Measurements from ENCODE around the gene R3HCC1L.

The R3HCC1L gene

GRCh38 chr10:98134431-98135221 lies at the start of gene R3HCC1L:
Gene R3HCC1L, plus strand, starts transcription at chr10:98134657. Its CDS starts 73,458 bp downstream, at chr10:98208115.
- peak; percentile 90 to 91 for DNase-seq

DNA sequence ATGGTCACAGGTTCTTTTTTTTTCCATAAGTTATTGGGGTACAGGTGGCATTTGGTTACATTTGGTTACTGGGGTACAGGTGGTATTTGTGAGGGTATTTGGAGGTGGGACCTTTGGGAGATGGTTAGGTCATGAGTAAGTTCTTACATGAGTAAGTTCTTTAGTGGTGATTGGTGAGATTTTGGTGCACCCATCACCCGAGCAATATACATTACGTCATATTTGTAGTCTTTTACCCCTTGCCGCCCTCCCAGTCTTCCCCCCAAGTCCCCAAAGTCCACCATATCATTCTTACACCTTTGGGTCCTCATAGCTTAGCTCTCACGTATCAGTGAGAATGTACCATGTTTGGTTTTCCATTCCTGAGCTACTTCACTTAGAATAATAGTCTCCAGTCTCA lies 49.2 kb upstream of the R3HCC1L start:
- no peak for DNase-seq

GRCh38 chr10:98086837-98087708 lies 47.4 kb upstream of the R3HCC1L start:
- DNase-seq, result no peak

DNA sequence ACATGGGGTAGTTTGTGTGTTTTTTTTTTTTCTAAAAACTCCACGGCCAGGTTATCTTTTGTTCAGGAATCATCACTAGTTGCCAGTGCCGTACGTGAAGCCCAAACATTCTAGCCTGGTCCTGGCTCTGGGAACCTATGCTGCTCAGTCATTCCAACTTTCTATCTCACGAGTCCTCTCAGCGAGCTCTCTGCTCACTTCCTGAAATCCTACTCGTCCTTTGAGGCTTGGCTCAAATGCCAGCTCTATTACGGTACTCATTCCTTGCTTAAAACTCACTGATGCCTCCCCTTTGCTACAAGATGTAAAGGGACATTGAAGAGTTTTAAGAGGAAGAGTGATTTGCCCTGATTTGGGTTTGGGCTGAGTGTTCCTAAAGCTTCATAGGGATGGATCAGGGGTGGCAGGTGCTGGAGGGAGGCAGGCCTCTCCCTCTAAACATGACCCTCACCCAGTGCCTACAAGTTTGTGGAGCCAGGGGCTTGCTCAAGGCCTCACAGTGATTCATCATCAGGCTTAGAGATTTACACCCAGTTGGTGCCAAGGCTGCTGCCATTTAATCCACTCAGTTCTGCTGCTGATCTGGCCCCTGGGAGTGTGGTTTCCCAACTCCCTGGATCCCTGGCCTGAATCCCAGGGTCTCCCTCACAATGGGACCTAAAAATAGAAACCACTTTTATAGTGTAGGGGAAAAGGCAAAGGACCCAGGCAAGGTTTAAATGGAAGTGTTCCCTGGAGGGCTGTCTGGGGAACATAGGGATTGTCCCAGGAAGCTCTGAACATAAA lies 46.1 kb upstream of the R3HCC1L start:
- DNase-seq, result no peak

GRCh38 chr10:98090822-98091221 lies 43.6 kb upstream of the R3HCC1L start:
- no peak for DNase-seq

DNA sequence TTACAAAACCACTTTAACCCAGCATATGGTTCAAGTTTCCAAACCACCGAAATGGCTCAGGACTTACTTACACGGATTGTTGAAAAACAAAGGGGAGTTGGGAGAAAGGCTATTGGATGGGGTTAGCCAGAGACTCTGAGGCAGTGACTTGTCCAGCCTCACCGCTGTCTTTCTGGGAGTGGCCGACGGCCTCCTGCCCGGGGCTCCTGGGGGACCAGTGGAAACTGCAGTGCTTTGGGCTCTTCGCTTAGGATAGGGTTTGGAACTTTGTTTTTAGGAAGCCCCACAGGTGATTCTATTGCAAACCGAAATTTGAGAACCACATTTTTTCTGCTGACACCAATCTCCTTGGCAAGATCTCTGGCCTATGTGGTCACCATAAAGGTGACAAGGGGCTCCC lies 38.1 kb upstream of the R3HCC1L start:
- DNase-seq, result no peak

DNA sequence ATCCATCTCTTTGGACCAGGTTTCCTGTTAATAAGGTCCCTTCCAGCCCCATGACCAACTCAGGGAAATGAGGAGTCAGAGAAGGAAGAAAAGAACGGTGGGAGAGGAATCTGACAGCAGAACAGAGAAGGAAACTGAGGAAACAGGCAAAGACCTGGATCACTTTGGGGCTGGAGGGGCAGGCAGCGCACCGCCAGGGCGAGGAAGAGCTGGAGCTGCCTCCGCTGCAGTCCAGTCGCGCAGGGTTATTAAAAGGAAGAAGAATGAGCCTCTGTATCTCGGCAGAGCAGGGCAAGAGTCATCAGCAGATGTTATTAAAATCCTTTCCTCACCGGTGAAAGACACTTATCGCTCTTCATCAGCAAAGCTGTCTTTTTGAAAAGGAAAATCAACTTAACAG lies 37.7 kb upstream of the R3HCC1L start:
- DNase-seq, result no peak

- DNase-seq, result no peak
These were observed 37.3 kb upstream of the R3HCC1L start for GRCh38 chr10:98097175-98097574.

- DNase-seq, result no peak
These were observed 36.8 kb upstream of the R3HCC1L start for GRCh38 chr10:98097616-98098015.

- no peak for DNase-seq
These were observed 36.2 kb upstream of the R3HCC1L start for GRCh38 chr10:98098247-98098646.

DNA sequence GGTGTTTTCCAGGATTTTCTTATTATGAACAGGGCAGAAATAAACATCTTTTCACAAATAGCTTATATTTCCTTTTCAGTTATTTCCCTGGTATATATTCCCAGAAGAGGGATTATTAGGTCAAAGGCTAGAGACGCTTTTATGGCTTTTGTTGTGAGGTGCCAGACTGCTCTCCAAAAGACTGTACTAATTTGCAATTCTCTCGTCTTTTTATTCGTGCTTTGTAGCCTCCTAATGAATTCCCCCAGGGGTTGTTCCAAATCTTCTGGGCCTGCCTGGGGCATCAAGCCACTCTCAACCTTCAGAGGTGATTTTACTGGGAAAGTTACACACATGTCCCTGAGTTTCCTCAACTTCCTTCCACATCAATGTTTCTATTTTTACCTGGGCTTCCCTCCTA lies 34.0 kb upstream of the R3HCC1L start:
- DNase-seq, result no peak

DNA sequence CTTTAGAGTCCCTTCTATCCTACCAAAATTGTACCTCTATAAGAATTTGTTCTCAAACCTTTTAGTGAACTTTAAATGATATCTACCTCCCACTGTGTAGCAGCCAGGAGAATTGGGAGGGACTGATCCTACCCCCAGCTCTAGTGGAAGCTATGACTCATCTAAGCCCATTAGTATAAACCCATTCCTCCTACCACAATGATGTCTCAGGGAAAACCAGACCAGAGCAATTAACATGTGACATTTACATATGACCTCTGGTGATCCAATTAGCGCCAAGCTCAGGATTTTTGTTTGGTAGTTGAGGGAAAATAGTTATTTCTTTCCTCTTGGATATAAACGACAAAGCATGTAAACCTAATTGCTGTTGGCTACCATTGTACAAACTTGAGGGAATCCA lies 33.1 kb upstream of the R3HCC1L start:
- no peak for DNase-seq

DNA sequence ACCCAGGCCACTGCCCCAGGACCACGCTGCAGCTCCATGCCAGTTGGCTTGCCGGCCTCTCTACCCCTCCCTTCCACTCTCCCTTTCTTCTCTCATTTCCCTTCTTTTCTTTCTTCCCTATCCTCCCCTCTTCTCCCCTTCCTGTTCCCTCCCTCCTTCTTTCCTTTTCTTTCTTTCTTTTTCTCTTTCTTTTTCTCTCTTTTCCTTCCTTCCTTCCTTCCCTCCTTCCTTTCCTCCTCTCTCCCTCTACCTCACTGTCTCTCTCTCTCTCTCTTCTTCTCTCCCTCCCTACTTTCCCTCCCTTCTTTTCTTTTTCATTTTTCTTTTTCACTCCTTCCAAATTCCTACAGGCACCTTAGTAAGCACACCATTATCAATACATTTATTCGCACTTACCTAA lies 30.3 kb upstream of the R3HCC1L start:
- no peak for DNase-seq

DNA sequence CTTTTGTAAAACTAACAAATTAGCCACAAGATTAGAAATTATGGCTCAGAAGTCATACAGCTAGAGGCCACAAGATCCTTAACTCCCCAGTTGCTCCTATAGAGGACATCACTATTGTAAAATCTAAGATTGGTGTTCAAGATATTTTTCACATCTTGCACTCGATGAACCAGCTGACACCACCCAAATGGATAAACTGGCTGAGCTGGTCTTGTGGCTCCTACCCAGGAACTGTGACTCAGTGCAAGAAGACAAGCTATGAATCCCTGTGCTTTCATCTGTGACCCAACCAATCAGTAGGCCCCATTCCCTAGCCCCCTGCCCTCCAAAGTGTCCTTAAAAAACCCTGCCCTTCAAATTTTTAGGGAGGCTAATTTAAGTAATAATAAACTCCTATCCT lies 27.9 kb upstream of the R3HCC1L start:
- DNase-seq, result no peak

DNA sequence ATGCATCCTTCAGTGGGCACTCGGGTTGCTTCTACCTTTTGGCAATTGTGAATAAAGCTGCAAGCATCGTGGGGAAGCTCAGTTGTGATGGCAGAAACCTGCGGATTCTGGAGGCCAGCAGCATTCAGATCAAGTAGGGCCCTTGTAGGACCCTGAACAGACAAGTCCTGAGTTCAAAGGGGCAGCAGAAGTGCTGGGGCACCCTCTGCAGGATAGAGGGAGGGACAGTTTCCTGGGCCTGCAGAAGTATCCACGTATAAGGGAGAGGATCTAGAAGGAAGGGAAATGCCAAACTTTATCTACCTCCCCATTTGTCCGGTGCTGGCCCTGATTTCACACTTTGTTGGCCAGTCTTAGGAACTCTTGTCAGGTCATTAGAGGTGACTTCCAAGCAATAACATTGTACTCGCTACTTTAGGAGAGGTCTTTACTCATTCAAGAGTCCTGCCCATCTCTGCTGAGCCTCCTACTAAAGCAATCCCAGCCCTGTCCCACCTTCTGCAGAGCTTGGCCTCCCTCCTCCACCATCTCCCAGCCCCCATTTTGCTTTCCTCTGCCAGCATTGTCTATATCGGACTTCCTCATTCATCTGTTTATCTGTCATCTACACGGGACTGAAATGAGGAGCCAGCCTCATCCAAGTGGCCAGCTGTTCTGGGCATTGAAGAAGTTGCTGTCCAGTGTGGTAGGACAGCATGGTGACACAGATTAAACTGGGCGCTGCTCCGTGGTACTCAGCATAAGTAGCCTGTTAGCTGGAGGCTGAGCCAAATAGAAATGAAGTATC lies 26.6 kb upstream of the R3HCC1L start:
- no peak for DNase-seq

GRCh38 chr10:98110356-98110755 lies 24.1 kb upstream of the R3HCC1L start:
- no peak for DNase-seq

DNA sequence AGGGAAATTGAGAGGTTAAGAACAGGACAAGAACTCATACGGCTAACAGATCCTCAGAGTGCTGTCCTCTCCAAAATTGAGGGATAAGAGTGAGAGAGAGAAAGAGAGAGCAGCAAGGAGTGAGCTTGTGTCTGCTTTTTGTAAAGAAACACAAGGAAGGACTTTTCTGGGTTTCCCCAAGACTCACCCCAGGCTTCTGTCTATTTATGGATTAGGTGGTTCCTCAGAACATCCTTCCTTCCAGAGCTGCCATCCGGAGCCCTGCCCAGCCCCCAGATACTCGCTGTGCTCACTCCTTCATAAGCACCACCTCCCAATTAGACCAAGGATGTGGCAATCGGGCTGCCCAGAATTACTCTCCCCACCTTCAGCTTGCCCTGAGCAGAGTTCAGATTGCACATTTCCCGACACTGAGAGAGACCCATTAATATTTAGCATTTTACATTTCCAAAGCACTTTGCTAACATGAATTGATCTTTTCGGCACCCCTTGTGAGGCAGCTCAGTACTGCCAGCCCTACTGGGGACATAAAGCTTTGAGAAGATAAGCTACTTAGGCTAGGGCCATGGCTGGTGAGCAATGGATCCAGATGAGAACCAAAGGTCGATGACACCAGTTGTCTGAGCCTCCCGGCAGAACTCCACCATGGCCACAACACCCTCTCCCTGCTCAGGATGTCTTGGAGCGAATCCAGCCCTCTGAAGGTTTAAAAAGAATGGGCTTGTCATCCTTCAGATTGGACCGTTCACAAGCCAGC lies 19.2 kb upstream of the R3HCC1L start:
- DNase-seq, result no peak

- no peak for DNase-seq
These were observed 14.6 kb upstream of the R3HCC1L start for GRCh38 chr10:98119891-98120290.

- DNase-seq, result no peak
These were observed 8.4 kb upstream of the R3HCC1L start for GRCh38 chr10:98125940-98126631.

DNA sequence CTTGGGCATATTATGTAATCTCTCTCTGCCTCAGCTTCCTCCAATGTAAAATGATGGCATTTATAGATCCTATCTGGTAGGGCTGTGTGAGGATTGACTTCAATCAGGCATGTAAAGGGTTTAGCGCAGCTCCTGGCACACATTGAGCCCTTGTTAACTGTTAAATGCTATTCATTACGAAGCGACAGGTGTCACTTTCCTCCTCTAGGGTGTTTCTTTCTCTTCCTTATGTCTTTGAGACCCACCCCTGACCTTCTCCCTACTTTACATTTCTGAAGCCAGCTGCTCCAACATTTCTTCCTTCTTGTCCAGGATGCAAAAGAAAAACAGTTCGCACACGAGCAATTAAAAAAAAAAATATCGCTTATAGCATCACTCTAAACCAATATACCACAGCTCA lies 5.7 kb upstream of the R3HCC1L start:
- no peak for DNase-seq

DNA sequence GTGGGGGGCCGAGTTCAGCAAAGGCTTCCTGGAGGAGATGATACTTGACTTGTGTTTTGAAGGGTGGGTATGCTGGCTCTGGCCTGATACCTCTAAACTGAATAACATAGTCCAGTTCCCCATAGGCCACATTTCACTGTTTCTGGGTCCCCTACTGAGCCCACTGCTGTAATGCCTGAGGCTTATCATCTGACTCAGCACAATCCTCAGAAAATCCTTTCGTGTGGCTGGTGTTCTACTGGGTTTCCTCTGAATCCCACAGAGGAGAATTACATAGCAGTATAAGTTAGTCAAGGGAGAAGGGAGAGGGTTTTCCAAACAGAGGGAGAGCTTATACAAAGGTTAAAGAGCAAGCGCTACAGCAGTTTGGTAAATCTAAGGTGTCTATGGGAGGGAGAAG lies 2.8 kb upstream of the R3HCC1L start:
- DNase-seq, result no peak

All from activated CD4-positive, alpha-beta T cell treated with anti-CD3 and anti-CD28 coated beads, Interleukin-2, amount 50 U/mL, for 4 hours (primary cell).